Right lobe of liver (tissue), 6 donors: ENCODE measurements around the gene HSPBP1. TPM values are rescaled to one million over a fixed set of nuclear protein-coding genes. Genes with fewer than 3 reads are reported as not detected.
A peak's percentile ranks its signal among the peaks of the same experiment; 100 is the strongest.

Experiments used
- ATAC-seq, 4 donors: fragments of 200-7000 bp; cut with Tn5 transposase; one replicate each; pipeline ENCODE4 v1.9.1; 2020; ENCODE audit warnings: mild to moderate bottlenecking in 4 of 4, moderate library complexity in 4 of 4
- DNase-seq, 3 donors: peaks; one replicate each; pipeline ENCODE4 v3.0.0-alpha.2; 2020
- H3K27ac ChIP-seq, 3 donors: fragments of 200-600 bp; one replicate each; pipeline ENCODE4 v1.8.0; 2022
- H3K27me3 ChIP-seq, 2 donors: fragments of 200-600 bp; one replicate each; pipeline ENCODE4 v1.8.0; 2022
- H3K36me3 ChIP-seq, 4 donors: fragments of 200-600 bp; sonication (generic) in 1 of 4; one replicate each; pipeline versions ENCODE4 v1.5.1 to v1.8.0; 2017 to 2022; ENCODE audit warnings: control low read depth in 1 of 4
- H3K4me1 ChIP-seq, 4 donors: fragments of 200-600 bp; sonication (generic) in 1 of 4; one replicate each; pipeline versions ENCODE4 v1.5.1 to v1.8.0; 2017 to 2022; ENCODE audit warnings: control low read depth in 1 of 4
- H3K4me3 ChIP-seq, 3 donors: fragments of 200-600 bp; one replicate each; pipeline ENCODE4 v1.8.0; 2022
- H3K9me3 ChIP-seq, 4 donors: fragments of 200-600 bp; sonication (generic) in 1 of 4; one replicate each; pipeline versions ENCODE4 v1.5.1 to v1.8.0; 2017 to 2022; ENCODE audit warnings: control low read depth in 1 of 4
- CTCF ChIP-seq, 4 donors: fragments of 200-600 bp in 3 of 4; fragments of 450-650 bp in 1 of 4; IDR thresholded peaks; one replicate each; pipeline versions ENCODE4 v1.5.1 to v1.8.0; 2016 to 2022; ENCODE audit warnings: antibody characterized with exemption in 4 of 4, mild to moderate bottlenecking in 2 of 4
- POLR2A ChIP-seq: fragments of 450-650 bp; IDR thresholded peaks from one replicate; pipeline ENCODE4 v1.6.1; 2017; ENCODE audit warnings: antibody characterized with exemption, mild to moderate bottlenecking
- WGBS: methylation state at CpG from one replicate; pipeline ENCODE4 v1.1.6; 2018; ENCODE audit warnings: low coverage, low lambda C conversion rate; ENCODE audit not compliant: insufficient coverage; ENCODE audit errors: missing lambda C conversion rate; 5-methylcytosine and 5-hydroxymethylcytosine counted together
- intact Hi-C, 2 donors: fragments of 100-400 bp; cut with DNase I; formaldehyde crosslinking; loops; one replicate each; pipeline versions ENCODE4 v1.11.2 to v1.14.1; 2022
- total RNA-seq, 6 experiments: library from RNA; depleted of rRNA in 2 of 6; stranded (reverse); fragments of >200 nt in 2 of 6; fragmentation: NEBNext Ultra II Directional in 3 of 6; extraction: Animal tissue kit (Norgen Biotek cat#: 25700) in 3 of 6; gene quantifications; one replicate each; pipeline versions ENCODE4 v1.1.0 to v1.2.4, GENCODE V29; 2016 to 2023
- donor health status: DM: no; HTN: yes; CAD: no.
- donor health status: DM: no; HTN: no; CAD: no.
- donor health status: DM: no; HTN: no; CAD: no.
- donor health status: DM: no; HTN: yes; CAD: no.
- donor health status: DM: no; HTN: yes; CAD: no.

HSPBP1 gene
- total RNA-seq, 6 experiments from 2014 or later: 11.3 to 28.3 (median 15.6) TPM

- peak in 1 of 3 donors; percentile 54 for DNase-seq
- ATAC-seq: no peak
- H3K27me3 ChIP-seq: no peaks in the 10 kb centered on the region
- H3K4me1 ChIP-seq: no peaks in the 10 kb centered on the region
- intact Hi-C loops: no loop called here
- H3K4me3 ChIP-seq: no peak overlapping the region
- 91% methylated on average over 4 of the region's 37 CpGs for WGBS
- H3K36me3 ChIP-seq: peaks cover 7 to 86% (median 41%) of the 10 kb centered on the region in 4 donors
- H3K9me3 ChIP-seq: no peaks in the 10 kb centered on the region
- TF ChIP-seq POLR2A: no peak
- no peak for TF ChIP-seq CTCF (IDR thresholded peaks at IDR 0.05)
- no peak overlapping the region for H3K27ac ChIP-seq
Measured at GRCh38 chr19:55241143-55241934, 38.6 kb downstream of the HSPBP1 start.

GRCh38 chr19:55240713-55241020 lies 39.2 kb downstream of the HSPBP1 start:
- intact Hi-C loops: no loop called here
- DNase-seq: no peak
- TF ChIP-seq POLR2A (no peak), CTCF (IDR thresholded peaks at IDR 0.05) (no peak)
- WGBS: 100% methylated on average over 1 of the region's 6 CpGs
- Histone ChIP-seq H3K27ac (no peak overlapping the region), H3K27me3 (no peaks in the 10 kb centered on the region), H3K4me1 (no peaks in the 10 kb centered on the region), H3K9me3 (no peaks in the 10 kb centered on the region), H3K36me3 (peaks cover 7 to 87% (median 43%) of the 10 kb centered on the region in 4 donors), H3K4me3 (no peak overlapping the region)
- ATAC-seq: no peak

- TF ChIP-seq POLR2A: no peak
- no peak for TF ChIP-seq CTCF (IDR thresholded peaks at IDR 0.05)
- intact Hi-C loops: no loop called here
- no peak overlapping the region for H3K27ac ChIP-seq
- H3K9me3 ChIP-seq: no peaks in the 10 kb centered on the region
- H3K27me3 ChIP-seq: no peaks in the 10 kb centered on the region
- DNase-seq: no peak
- H3K36me3 ChIP-seq: peaks cover 7 to 80% (median 38%) of the 10 kb centered on the region in 4 donors
- WGBS: no CpG with 5 or more reads among the region's 12 CpGs
- no peaks in the 10 kb centered on the region for H3K4me1 ChIP-seq
- ATAC-seq: no peak
- H3K4me3 ChIP-seq: no peak overlapping the region
Measured at GRCh38 chr19:55239004-55239403, 40.9 kb downstream of the HSPBP1 start.

- no peak for TF ChIP-seq POLR2A
- TF ChIP-seq CTCF (IDR thresholded peaks at IDR 0.05): no peak
- ATAC-seq (no peak), DNase-seq (no peak)
- Histone ChIP-seq H3K4me3 (no peak overlapping the region), H3K27ac (no peak overlapping the region), H3K36me3 (peaks cover 7 to 80% (median 40%) of the 10 kb centered on the region in 4 donors), H3K27me3 (no peaks in the 10 kb centered on the region), H3K9me3 (no peaks in the 10 kb centered on the region), H3K4me1 (no peaks in the 10 kb centered on the region)
- intact Hi-C loops: no loop called here
- WGBS: 100% methylated on average over 2 of the region's 8 CpGs
Measured at GRCh38 chr19:55238030-55238429, 41.9 kb downstream of the HSPBP1 start.
